Activated CD4-positive, alpha-beta T cell treated with anti-CD3 and anti-CD28 coated beads for 48 hours (primary cell): ENCODE results near the gene TSHZ2.

Experiments
- DNase-seq: peaks from one replicate; pipeline ENCODE4 v3.0.0-alpha.2; 2020

The TSHZ2 gene, protein sequence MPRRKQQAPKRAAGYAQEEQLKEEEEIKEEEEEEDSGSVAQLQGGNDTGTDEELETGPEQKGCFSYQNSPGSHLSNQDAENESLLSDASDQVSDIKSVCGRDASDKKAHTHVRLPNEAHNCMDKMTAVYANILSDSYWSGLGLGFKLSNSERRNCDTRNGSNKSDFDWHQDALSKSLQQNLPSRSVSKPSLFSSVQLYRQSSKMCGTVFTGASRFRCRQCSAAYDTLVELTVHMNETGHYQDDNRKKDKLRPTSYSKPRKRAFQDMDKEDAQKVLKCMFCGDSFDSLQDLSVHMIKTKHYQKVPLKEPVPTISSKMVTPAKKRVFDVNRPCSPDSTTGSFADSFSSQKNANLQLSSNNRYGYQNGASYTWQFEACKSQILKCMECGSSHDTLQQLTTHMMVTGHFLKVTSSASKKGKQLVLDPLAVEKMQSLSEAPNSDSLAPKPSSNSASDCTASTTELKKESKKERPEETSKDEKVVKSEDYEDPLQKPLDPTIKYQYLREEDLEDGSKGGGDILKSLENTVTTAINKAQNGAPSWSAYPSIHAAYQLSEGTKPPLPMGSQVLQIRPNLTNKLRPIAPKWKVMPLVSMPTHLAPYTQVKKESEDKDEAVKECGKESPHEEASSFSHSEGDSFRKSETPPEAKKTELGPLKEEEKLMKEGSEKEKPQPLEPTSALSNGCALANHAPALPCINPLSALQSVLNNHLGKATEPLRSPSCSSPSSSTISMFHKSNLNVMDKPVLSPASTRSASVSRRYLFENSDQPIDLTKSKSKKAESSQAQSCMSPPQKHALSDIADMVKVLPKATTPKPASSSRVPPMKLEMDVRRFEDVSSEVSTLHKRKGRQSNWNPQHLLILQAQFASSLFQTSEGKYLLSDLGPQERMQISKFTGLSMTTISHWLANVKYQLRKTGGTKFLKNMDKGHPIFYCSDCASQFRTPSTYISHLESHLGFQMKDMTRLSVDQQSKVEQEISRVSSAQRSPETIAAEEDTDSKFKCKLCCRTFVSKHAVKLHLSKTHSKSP (N-terminal part only)

DNA sequence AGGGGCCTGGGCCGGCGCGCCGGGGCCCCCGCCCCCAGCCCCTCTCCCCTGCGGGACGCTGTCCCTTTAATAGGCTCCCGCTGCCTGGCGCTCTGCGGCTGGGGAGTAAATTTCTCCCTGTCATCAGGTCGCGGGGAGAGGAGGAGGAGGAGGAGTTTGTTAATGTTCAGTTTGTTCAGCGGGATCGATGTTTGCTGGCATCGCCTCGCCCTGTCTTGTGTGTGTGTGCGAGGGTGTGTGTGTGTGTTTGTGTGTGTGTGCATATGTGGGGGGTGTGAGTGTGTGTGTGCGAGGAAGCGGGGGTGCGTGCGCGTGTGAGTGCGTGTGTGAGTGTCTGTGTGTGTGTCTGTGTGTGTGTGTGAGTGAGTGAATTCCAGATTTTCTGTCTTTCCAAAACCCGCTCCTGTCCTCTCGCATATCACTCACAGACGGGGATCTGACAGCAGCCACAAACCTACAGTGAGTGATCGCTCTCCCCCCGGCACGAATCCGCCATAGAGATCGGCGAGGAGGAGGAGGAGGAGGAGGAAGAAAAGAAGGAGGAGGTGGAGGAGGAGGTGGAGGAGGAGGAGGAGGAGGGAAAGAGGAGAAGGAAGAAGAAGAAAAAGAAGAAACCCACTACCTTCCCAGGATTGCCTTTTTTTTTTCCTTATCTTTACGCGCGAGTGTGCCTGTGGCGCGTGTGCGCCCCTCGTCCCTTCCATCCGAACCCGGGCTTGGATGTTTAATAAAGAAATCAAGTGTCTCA lies at the start of gene TSHZ2:
TSS of gene TSHZ2 (plus strand) at position 169 of the 748 bp plus-strand sequence. CDS start 936 bp downstream, outside the sequence.
- DNase-seq, result peak; percentile 73

DNA sequence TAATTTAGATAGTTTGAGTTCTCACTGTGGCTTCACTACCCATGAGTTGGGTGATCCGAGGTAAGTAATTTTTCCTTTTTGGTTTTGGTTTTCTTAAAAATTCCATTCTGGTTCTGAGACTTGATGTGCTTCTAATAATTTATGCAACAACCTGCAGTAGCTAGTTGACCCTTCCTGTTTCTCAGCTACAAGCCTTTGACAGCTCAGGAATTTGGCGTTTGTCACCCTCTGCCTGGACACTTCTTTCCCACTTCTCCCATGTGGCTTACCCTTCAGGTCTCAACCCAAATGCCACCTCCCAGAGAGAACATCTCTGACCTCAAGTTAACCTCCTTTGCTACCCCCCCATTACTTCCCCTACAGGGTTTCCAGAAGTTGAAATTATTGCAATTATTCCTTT lies 49.7 kb upstream of the TSHZ2 start:
- DNase-seq, result no peak

DNA sequence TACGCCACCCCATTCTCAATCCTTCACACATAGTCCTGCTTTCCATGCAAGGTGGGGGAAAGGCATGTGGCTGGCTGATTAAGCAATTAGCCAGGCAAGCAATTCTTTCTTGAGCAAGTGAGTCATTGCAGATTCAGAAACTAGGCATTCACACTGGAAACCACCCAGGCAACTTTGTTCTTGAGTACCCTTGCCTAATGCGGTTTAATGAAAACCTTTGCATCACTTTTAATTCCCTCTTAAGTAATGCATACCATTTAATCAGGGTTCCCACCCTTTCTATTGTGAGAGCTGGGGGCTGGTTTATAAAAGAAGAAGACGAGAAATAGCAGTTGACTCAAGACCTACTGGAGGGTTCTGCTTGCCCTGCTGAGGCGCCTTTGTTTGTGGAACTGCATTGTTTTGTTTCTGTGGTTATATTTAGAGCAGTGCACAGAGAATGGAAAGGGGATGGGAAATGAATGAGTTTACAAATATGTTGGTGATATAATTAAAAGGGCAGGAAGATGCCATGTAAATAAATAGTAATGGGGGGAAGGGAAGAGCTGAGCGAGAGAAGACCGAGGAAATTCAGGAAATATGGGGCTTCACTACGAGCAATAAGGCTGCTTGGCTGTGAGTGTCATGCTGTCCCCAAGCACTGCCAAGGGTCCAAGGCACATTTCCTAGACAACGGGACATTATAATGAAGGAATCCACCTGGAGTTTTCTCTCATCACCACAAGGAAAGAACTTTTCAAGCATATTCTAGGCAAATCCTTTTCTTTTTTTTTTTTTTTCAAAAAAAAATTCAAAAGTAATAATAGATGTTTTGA lies 48.8 kb upstream of the TSHZ2 start:
- DNase-seq, result peak; percentile 7

DNA sequence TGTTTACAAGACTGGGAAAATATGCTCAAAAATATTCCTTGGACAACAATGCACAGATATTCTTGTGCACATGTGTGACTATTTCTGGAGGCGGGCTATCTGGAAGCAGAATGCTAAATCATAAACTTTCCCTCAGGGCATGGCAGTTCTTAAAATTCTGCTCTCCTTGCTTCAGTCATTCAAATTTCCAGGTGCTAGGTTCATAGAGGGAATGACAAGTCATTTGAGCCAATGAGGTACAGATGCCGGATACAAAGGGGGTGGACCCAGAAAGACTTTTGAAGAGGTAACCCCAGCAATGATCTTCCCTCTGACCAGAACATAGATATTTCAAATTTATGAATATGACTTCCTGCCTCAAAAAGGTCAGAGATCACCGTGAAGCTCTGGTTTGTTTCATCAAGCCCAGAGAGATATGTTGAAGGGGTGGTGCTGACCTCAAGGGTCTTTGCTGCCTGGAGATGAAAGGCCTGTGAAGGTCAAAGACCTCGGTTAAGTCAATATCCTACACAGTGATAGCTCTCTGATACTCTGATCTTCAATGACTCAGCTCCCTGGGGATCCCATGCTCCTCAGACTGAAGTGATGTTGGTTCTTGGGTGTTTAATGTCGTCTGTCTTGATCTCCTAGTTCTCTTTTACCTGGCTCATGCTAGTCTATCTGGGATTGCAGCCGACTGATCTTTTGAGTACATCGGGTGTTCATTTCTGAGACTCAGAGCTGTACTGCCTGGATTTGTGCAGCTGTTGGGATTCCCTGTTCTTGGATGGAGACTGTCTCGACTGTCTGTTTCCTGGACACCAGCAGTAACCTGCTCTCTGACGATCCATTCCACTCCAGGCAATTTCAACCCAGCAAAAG lies 47.5 kb upstream of the TSHZ2 start:
- no peak for DNase-seq

DNA sequence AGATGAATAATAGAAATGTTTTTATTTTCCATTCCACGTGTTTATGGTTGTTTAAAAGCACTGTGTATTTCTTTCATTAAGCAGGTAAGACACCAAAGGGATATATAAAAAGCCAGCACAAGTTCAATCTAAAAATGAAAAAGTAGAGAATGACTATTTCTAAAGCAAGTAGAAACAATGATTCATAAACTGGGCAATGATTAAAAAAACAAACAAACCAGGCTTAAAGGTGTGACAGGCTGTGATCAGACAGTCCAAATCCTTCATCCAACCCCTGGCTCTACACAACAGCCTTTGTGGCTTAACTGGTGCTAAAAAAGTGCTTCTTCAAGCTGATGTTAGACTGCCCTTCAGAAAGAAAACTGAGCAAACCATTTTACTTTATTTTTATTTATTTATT lies 45.7 kb upstream of the TSHZ2 start:
- DNase-seq, result no peak

DNA sequence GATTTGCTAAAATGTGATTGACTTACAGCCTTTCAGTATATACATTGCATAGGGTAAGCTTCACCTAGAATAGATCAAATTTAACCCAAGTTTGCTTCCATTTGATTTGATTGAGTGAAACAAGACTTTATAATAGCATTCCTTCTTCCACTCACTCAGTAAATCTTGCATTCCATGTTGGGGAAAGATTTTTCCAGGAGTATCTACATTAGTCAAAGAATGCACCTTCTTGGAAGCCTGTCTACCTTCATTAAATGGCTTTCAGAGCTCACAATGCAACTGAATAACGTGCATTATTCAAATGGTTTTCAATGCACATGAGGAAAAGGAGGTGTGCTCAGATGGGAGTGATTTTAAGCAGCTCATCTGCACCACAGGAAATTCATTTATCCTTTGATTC lies 38.3 kb upstream of the TSHZ2 start:
- DNase-seq, result no peak

- no peak for DNase-seq
These were observed 35.5 kb upstream of the TSHZ2 start for GRCh38 chr20:52936351-52937340.

DNA sequence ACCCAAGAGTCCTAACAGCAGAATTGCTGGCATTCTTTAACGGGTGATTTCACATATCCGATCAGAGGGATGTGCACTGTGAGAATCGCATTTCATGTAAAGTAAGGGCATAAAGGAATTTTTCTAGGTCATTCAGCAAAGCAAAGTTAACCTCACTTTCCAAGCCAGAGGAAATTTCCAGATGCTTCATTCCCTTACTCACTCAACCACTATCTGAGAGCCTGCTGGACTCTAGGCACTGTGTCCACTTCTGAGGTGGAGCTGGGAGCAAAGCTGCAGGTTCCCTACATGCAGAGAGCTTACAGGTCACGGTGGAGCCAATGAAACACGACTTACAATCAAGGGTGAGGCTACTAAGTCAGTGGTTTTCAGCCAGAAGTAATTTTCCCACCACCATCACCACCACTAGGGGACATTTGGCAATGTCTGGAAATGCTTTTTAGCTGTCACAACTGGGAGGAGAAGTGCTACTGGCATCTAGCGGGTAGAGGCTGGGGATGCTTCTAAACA lies 34.5 kb upstream of the TSHZ2 start:
- DNase-seq, result no peak

DNA sequence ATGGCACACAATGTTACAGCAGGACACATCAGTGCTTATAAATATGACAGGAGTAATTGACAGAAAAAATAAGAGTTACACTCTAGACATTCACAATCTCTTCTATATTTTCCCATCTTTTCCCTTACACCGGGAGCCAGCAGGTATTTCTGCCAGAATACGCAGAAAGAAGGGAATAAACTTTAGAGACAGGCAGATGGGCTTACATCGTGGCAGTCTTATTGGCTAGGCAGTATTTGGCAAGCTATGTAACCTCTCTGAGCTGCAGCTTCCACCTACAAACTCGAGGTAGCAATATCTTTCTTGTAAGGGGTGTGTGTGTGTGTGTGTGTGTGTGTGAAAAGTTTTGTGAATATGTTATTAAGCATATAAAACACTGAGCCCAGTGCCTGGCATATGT lies 33.0 kb upstream of the TSHZ2 start:
- DNase-seq, result no peak

DNA sequence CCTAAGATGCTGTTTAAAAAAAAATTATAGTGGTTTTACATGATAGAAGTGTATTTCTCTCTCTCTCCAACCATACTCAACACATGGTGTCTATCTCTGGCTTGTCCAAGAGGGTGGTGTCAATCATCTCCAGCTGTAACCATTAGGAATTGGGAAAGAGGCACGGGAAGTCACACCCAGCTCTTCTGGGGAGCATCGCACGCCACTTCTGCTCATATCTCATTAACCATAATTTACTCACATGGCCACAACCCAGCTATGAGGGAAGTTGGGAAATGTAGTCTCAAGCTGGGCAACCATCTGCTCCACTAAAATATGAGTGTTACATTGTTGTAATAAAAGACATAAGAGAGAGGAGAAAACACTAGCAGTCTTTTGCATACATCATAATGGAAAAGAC lies 30.4 kb upstream of the TSHZ2 start:
- no peak for DNase-seq

DNA sequence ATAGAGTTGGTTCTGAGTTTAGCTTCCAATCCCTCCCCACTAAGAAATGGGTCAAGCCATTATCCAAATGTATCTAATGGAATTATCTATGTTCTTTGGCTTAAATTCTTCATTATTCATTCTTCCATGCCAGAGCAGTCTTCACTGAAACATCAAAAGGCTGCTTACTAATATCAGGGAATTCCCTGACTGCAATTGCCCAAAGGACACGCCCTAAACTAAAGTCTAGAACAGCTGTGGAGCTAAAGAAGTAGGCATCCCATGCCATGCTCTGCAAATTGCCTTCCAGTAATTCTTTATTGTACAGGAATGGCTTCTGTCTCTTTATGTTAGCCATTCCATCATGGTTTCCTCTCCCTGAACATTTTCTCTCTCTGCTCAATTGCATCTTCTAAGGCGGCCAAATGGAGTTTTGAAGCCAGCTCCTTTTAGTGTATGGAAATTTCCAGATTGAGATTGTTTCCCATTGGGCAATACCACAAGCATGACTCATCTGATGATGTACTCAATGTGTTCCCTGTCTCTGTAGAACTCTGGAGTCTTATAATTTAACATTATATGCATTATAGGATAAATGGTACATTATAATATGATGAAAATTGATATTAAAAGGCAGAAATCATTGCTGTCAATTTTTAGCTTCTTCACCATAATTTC lies 28.8 kb upstream of the TSHZ2 start:
- no peak for DNase-seq

DNA sequence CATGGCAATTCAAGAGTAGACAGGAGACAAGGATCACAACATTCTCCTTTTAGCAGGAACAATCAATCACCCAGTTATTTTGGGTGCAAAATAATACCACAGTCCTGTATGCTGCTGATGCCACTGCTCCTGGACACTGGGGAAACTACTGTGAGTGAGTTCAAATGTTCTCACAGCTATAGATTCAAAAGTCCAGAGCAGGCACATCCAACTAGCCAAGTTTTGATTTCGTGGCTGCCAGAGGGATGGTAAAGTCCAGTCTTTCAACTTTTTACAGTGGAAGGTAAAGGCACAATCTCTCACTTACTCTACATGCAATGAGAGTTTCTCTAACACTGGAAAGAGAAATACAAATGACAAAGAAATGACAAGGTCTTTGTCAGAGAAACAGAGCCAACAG lies 26.9 kb upstream of the TSHZ2 start:
- no peak for DNase-seq

GRCh38 chr20:52945862-52946522 lies 26.2 kb upstream of the TSHZ2 start:
- no peak for DNase-seq

DNA sequence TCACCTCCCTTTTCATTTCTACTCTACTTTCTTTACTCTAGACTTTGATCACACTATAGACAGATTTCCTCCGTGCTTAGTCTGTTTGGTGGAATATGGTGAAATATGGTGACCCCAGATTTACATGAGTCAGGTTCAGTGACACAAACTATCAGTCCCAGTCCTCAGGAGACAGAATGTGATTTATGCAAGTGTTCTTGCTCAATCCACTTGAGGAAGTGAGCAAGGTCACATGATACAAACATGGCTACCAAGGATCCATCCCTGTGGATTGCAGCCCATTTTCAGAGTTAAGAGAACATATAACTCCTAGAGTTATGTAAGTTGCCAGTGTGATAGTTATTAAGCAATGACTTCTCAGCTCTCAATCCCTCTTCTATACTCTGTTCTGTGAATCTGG lies 23.7 kb upstream of the TSHZ2 start:
- DNase-seq, result no peak

DNA sequence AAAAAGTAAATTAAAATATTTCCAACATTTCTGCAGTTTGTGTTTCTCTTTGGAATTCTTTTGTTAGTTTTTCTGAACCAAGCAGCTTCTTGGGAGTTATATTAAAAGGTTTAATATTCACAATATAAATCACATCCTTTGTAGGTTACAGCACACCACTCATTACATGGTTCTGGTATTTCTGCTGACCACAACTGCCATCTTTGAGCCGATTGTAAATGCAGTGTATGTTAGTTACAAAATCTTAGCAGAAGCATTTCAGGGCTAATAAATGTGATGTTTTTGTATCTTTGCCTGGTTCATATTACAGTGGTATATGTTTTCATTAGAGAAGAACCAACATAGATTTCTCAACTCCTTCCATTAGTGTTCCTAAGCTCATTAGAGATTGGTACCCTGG lies 19.1 kb upstream of the TSHZ2 start:
- DNase-seq, result no peak

DNA sequence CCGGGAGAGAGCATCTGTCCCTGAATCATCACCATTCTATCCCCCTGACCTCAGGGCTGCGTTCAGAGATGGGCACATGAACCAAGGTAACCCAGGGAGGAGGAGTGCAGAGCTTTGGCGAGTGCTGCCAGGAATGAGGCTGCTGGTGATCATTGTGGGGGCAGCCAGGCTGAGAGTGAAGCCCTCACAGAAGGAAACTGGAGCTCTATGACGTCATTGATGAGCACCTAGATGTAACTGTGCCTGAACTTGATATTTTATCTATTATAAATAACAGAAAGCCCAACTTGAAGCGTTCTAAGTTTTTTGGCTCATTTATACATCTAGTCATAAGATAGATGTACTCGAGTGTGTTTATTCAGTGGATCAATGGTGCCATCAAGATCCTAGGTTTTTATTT lies 17.3 kb upstream of the TSHZ2 start:
- no peak for DNase-seq

- DNase-seq, result no peak
These were observed 13.9 kb upstream of the TSHZ2 start for GRCh38 chr20:52958211-52958610.

DNA sequence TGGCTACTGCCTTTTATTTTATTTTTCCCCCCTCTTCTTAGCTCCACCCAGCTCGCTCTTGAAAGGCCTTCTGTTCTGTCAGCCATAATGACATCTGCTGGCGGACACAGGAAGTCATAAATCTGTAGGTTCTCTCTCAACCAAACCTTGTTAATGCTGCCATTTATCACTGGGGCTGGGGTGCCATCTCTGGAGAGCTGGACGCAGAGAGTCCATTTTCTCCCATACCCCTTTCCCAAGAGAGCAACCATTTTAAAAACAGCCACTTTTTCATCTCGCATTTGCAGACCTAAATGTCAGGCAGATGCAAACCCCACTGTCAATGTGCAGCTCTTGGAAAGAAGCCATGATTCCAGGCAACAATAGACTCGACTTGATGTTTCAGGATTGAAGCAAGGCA lies 13.0 kb upstream of the TSHZ2 start:
- DNase-seq, result no peak

GRCh38 chr20:52962183-52962582 lies 10.0 kb upstream of the TSHZ2 start:
- DNase-seq, result no peak
